Psoas muscle (tissue), 8 donors: ENCODE results near the gene KCNE3. TPM values are rescaled to one million over a fixed set of nuclear protein-coding genes. Genes with fewer than 3 reads are reported as not detected.
A peak's percentile ranks its signal among the peaks of the same experiment; 100 is the strongest.

Experiments
- ATAC-seq, 4 donors: fragments of 200-7000 bp; cut with Tn5 transposase; one replicate each; pipeline ENCODE4 v1.9.1; 2020; ENCODE audit warnings: moderate library complexity in 3 of 4, mild to moderate bottlenecking in 2 of 4
- DNase-seq, 2 donors: peaks; one replicate each; pipeline ENCODE4 v3.0.0-alpha.2; 2020
- H3K27ac ChIP-seq: fragments of 200-600 bp; one replicate; pipeline ENCODE4 v1.8.0; 2022
- H3K27me3 ChIP-seq, 3 donors: fragments of 200-600 bp in 1 of 3; one replicate each; pipeline versions ENCODE4 v1.6.1 to v1.8.0; 2013 to 2022; ENCODE audit warnings: low read length in 2 of 3, mild to moderate bottlenecking in 2 of 3, moderate library complexity in 1 of 3; ENCODE audit not compliant: insufficient read depth in 3 of 3
- H3K36me3 ChIP-seq, 2 donors: fragments of 200-600 bp in 1 of 2; one replicate each; pipeline versions ENCODE4 v1.6.1 to v1.8.0; 2013 to 2022; ENCODE audit warnings: low read depth in 1 of 2, mild to moderate bottlenecking in 1 of 2, moderate library complexity in 1 of 2; ENCODE audit not compliant: insufficient read depth in 1 of 2
- H3K4me1 ChIP-seq: fragments of 200-600 bp; one replicate; pipeline ENCODE4 v1.8.0; 2022
- H3K4me3 ChIP-seq: fragments of 200-600 bp; one replicate; pipeline ENCODE4 v1.8.0; 2022; ENCODE audit warnings: mild to moderate bottlenecking
- H3K9me3 ChIP-seq: fragments of 200-600 bp; one replicate; pipeline ENCODE4 v1.8.0; 2022
- WGBS, 3 donors: extraction: QIAGEN DNeasy Blood & Tissue Kit; methylation state at CpG; one replicate each; pipeline versions ENCODE4 v1.1.6 to v1.1.7; 2013; 5-methylcytosine and 5-hydroxymethylcytosine counted together
- intact Hi-C, 2 donors: fragments of 100-400 bp; cut with DNase I; formaldehyde crosslinking; loops; one replicate each; pipeline versions ENCODE4 v1.11.0 to v1.14.2; 2022
- polyA plus RNA-seq, 3 donors: library from polyadenylated mRNA; stranded (reverse); fragments of 200-250 nt; gene quantifications; one replicate each; pipeline ENCODE4 v1.2.3, GENCODE V29; 2013
- total RNA-seq, 4 donors: library from RNA; stranded (reverse); fragmentation: NEBNext Ultra II Directional in 2 of 4; extraction: Animal tissue kit (Norgen Biotek cat#: 25700) in 2 of 4; gene quantifications; one replicate each; pipeline versions ENCODE4 v1.2.1 to v1.2.4, GENCODE V29; 2021 to 2023
- TF ChIP-seq, protein P1 (sequence below): fragments of 200-600 bp; IDR thresholded peaks from one replicate; pipeline ENCODE4 v1.8.0; 2022; ENCODE audit warnings: antibody characterized with exemption
- donor health status: healthy with polysubstance abuse.
- donor health status: DM: no; HTN: no; CAD: no; lungs with moderate emphysema.
- donor health status: Bipolar disorder and iron deficiency.
- donor health status: healthy.
- donor health status: DM: yes; HTN: yes; CAD: no.
- donor health status: DM: no; HTN: no; CAD: no.
- donor health status: DM: no; HTN: no; CAD: no.
- donor health status: DM: yes; HTN: yes; CAD: no.

Gene KCNE3
- total and polyA plus RNA-seq, 7 donors: 0.21 to 3.3 (median 1.0) TPM

DNA sequence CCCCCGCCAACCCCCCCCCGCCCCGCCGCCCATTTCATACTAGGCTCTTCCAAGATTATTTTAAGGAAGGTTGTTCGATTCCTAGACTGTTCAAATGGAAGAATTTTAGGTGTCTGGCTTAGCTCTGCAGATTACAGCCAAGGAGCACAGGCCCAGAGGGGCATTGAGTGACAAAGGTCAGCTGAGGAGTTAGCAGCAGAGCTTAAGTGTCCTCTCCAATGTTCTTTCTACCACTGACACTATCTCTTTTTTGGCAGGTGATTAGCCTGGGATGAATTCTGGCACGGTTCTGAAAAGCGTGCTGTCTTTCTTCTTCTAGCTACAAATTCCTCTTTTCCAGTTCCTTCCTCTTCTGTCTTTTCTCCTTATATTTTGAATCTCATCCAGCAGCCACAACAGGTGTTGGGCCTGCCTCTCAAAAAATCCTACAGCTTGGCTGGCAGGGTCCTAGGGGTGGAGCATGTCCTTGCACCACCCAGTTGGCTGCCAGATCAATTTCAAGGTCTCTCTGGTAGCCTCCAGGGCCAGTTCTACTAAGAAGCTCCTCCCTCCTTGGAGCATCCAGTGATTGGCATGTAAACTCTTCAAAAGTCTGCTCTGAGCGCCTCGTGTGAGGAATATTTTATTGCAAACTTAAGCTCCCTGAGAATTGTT, 23.0 kb downstream of the KCNE3 start:
- Histone ChIP-seq H3K36me3 (no peaks in the 10 kb centered on the region), H3K9me3 (no peaks in the 10 kb centered on the region), H3K27me3 (no peaks in the 10 kb centered on the region), H3K4me3 (peak overlapping the region; percentile 43), H3K27ac (peak overlapping the region; percentile 82), H3K4me1 (peaks cover 22% of the 10 kb centered on the region)
- TF ChIP-seq, protein P1, sequence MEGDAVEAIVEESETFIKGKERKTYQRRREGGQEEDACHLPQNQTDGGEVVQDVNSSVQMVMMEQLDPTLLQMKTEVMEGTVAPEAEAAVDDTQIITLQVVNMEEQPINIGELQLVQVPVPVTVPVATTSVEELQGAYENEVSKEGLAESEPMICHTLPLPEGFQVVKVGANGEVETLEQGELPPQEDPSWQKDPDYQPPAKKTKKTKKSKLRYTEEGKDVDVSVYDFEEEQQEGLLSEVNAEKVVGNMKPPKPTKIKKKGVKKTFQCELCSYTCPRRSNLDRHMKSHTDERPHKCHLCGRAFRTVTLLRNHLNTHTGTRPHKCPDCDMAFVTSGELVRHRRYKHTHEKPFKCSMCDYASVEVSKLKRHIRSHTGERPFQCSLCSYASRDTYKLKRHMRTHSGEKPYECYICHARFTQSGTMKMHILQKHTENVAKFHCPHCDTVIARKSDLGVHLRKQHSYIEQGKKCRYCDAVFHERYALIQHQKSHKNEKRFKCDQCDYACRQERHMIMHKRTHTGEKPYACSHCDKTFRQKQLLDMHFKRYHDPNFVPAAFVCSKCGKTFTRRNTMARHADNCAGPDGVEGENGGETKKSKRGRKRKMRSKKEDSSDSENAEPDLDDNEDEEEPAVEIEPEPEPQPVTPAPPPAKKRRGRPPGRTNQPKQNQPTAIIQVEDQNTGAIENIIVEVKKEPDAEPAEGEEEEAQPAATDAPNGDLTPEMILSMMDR: no peak
- ATAC-seq (peak; percentile 85 to 91 (median 88)), DNase-seq (peak; percentile 30 to 71)
- intact Hi-C loops: no loop called here
- 22 to 36% (median 24%) methylated on average over 9 of the region's 9 CpGs for WGBS, 3 donors

DNA sequence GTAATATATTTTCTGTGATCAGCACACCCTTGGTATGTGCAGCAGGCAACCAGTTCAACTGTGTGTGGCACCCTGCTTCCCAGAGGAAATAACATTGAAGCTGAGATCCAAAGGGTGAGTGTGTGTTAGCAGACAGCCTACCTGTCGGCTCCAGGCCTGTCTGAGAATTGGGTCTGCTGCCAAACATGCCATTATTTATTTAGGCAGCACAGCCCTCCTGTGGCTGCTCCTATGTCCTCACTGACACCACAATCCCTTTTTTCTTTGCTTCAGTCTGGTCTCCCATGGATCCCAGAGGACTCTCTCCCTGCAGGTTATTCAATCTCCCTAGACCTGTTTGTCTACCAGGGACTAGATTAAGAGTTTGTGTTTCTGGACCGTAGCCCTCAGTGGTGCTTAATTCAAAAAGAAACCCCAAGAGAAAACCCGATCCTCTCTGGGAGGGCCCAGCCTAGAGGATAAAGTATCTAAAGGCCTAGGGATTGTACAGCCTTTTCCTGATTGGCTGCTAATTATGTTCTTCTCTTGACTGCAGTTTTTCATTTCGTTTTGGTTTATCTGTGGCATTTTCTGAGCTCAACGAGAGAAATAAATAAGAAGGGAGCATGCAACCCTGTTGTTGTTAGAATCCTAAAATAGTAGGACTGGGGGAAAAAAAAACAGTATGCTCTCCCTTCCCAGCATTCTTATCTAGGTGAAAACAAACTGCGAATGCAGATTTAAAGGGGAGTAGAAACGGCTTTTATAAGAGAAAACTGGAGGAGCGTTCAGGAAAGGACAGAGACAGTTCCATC, 24.1 kb downstream of the KCNE3 start:
- Histone ChIP-seq H3K36me3 (no peaks in the 10 kb centered on the region), H3K27ac (peak overlapping the region; percentile 82), H3K27me3 (no peaks in the 10 kb centered on the region), H3K9me3 (no peaks in the 10 kb centered on the region), H3K4me1 (peaks cover 19% of the 10 kb centered on the region), H3K4me3 (peak overlapping the region; percentile 43)
- intact Hi-C loops: no loop called here
- WGBS, 3 donors: 17 to 34% (median 18%) methylated on average over 8 of the region's 8 CpGs
- ATAC-seq (peak; percentile 60 to 70 (median 62)), DNase-seq (no peak)
- TF ChIP-seq, protein P1: peak; percentile 22

DNA sequence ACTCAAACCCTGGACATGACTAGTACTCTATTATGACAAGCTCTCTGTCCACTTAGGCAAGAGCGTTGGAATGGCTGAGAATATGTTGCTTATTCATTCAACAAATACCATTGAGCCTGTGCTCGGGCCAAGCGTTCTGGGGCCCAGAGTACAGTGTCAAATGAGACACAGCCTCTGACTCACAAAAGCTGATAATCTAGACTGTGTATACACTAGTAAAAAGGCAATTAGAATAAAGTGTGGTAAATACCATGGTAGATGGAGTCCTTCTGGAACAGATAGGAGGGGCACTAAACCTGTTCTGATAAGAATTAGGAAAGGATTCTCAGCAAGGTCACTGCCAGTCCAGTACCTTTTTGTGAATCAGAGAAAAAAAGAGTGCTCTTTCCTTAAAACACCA, 24.7 kb downstream of the KCNE3 start:
- Histone ChIP-seq H3K27me3 (no peaks in the 10 kb centered on the region), H3K9me3 (no peaks in the 10 kb centered on the region), H3K4me1 (peaks cover 19% of the 10 kb centered on the region), H3K4me3 (peak overlapping the region; percentile 43), H3K36me3 (no peaks in the 10 kb centered on the region), H3K27ac (peak overlapping the region; percentile 82)
- WGBS, 3 donors: 32 to 45% (median 44%) methylated on average over 3 of the region's 3 CpGs
- DNase-seq (no peak), ATAC-seq (peak; percentile 59 to 83 (median 76))
- TF ChIP-seq, protein P1: no peak
- intact Hi-C loops: no loop called here

DNA sequence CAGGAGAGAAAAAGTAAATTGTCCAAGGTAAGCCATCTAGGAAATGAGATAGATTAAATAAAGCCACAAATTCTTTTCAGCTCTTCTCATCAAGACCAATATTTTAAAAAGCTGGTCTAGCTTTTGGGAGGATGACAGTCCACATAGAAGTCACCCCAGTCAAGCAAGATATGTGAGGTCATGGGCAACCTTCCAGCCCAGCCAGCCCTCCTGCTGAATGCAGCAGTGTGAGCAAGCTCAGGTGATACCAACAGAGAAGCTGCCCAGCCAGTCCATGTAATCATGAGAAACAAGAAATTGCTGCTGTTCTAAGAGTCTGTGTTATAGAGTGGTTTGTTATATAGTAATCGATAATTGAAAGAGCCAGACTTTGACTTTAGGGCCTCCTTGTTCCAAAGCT, 28.7 kb downstream of the KCNE3 start:
- no peak for DNase-seq
- Histone ChIP-seq H3K36me3 (no peaks in the 10 kb centered on the region), H3K9me3 (no peaks in the 10 kb centered on the region), H3K4me3 (no peak overlapping the region), H3K4me1 (peaks cover 13% of the 10 kb centered on the region), H3K27ac (no peak overlapping the region), H3K27me3 (no peaks in the 10 kb centered on the region)
- no peak for ATAC-seq
- TF ChIP-seq, protein P1: no peak
- WGBS, 3 donors: 92 to 100% (median 92%) methylated on average over 1 of the region's 1 CpG
- intact Hi-C loops: no loop called here
